Testis (tissue), 3 donors: Measurements from ENCODE around the gene ANXA10. TPM values are rescaled to one million over a fixed set of nuclear protein-coding genes. Genes with fewer than 3 reads are reported as not detected.

Experiments
- DNase-seq: peaks from one replicate; pipeline ENCODE4 v3.0.0-alpha.2; 2019
- H3K27ac ChIP-seq, 2 donors: fragments of 200-600 bp; sonication (generic); one replicate each; pipeline ENCODE4 v1.5.1; 2019
- H3K27me3 ChIP-seq: fragments of 200-600 bp; sonication (generic); one replicate; pipeline ENCODE4 v1.5.1; 2019
- H3K36me3 ChIP-seq: fragments of 200-600 bp; sonication (generic); one replicate; pipeline ENCODE4 v1.5.1; 2017; ENCODE audit warnings: low read depth; ENCODE audit errors: missing control alignments
- H3K4me1 ChIP-seq: fragments of 200-600 bp; sonication (generic); one replicate; pipeline ENCODE4 v1.5.1; 2019
- H3K4me3 ChIP-seq, 2 donors: fragments of 200-600 bp; sonication (generic); one replicate each; pipeline ENCODE4 v1.5.1; 2017 to 2019
- H3K9me3 ChIP-seq: fragments of 200-600 bp; sonication (generic); one replicate; pipeline ENCODE4 v1.5.1; 2017
- POLR2A ChIP-seq: fragments of 450-650 bp; IDR thresholded peaks from one replicate; pipeline ENCODE4 v1.6.1; 2017; ENCODE audit warnings: antibody characterized with exemption, mild to moderate bottlenecking, moderate library complexity
- WGBS, 2 donors: methylation state at CpG; one replicate each; pipeline ENCODE4 v1.1.5; 2018; 5-methylcytosine and 5-hydroxymethylcytosine counted together
- intact Hi-C: fragments of 100-400 bp; cut with DNase I; formaldehyde crosslinking; loops from one replicate; pipeline ENCODE4 v1.15.1; 2023; ENCODE audit warnings: low total_unique reads
- polyA plus RNA-seq: library from polyadenylated mRNA; stranded (reverse); fragments of 350-450 nt; fragmentation: Illumina TruSeq; extraction: RNeasy Lipid Tissue Mini Kit (QIAGEN cat#74804); gene quantifications from one replicate; pipeline ENCODE4 v1.2.3, GENCODE V29; 2014; ENCODE audit warnings: low read depth, low replicate concordance; ENCODE audit not compliant: insufficient read depth
- total RNA-seq, 2 donors: library from RNA; depleted of rRNA; stranded (reverse); fragments of >200 nt; gene quantifications; one replicate each; pipeline ENCODE4 v1.2.3, GENCODE V29; 2016
- TF ChIP-seq, protein P1 (sequence below), 3 experiments: fragments of 450-650 bp in 2 of 3; fragments of 200-600 bp in 1 of 3; sonication (generic) in 1 of 3; IDR thresholded peaks; one replicate each; pipeline ENCODE4 v1.5.1; 2016 to 2019; ENCODE audit warnings: antibody characterized with exemption in 3 of 3, mild to moderate bottlenecking in 2 of 3, moderate library complexity in 1 of 3

The ANXA10 gene
- total and polyA plus RNA-seq, 3 donors from 2014 or later, result 0.25 to 2.7 (median 0.71) TPM

DNA sequence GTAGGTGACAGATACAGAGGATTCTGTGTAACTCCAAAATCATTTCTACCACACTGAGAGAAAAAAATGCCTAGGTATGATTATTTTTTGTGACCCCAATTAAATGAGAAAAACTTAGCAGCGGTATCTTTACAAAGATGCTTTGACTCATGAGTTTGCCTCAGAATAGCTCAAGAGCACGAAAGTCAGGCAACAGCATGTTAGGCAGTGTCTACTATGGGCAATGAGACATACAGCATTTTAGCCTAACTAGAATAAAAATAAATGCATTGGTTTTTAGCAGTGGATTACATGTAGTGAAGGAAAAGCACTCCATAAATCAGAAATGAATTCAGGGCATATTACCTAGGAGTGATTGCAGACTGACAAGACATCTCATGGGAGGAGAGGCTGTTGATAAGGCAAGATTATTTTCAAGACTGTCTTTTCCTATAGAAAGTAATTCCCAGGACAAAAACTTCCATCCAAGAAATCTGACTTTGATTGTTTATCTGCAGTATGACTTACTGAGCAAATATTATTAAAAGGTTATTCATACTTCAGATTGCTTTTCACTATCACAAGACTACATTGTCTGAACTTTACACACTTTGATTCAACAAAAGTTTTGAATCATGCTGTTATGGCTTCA, 3.6 kb downstream of the ANXA10 start:
- TF ChIP-seq POLR2A, result no peak
- TF ChIP-seq, protein P1, sequence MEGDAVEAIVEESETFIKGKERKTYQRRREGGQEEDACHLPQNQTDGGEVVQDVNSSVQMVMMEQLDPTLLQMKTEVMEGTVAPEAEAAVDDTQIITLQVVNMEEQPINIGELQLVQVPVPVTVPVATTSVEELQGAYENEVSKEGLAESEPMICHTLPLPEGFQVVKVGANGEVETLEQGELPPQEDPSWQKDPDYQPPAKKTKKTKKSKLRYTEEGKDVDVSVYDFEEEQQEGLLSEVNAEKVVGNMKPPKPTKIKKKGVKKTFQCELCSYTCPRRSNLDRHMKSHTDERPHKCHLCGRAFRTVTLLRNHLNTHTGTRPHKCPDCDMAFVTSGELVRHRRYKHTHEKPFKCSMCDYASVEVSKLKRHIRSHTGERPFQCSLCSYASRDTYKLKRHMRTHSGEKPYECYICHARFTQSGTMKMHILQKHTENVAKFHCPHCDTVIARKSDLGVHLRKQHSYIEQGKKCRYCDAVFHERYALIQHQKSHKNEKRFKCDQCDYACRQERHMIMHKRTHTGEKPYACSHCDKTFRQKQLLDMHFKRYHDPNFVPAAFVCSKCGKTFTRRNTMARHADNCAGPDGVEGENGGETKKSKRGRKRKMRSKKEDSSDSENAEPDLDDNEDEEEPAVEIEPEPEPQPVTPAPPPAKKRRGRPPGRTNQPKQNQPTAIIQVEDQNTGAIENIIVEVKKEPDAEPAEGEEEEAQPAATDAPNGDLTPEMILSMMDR (IDR thresholded peaks at IDR 0.05), result no peak
- WGBS, 2 donors, result 89 to 90% methylated on average over 2 of the region's 2 CpGs
- no peaks in the 10 kb centered on the region for H3K9me3 ChIP-seq
- intact Hi-C loops, result no loop called here
- no peak for DNase-seq
- no peak overlapping the region for H3K4me3 ChIP-seq
- no peaks in the 10 kb centered on the region for H3K27me3 ChIP-seq
- no peak overlapping the region for H3K27ac ChIP-seq
- H3K4me1 ChIP-seq, result no peaks in the 10 kb centered on the region
- no peaks in the 10 kb centered on the region for H3K36me3 ChIP-seq

DNA sequence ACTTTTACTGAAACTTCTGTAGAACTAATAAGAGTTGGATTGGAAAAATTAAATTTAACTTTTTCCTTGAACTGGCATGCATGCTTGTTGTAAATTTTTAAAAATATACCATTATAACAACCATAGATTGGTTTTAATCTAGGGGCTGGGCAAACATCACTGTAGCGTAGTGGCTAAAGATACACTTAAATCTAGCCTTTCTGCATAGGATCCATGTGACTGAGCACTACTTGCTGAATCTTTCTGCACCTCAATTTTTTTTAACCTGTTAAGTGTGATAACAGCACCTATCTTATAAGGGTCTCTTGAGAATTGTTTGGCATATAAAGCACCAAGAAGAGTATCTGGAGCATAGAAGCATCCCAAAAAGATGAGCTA, 4.1 kb downstream of the ANXA10 start:
- Histone ChIP-seq H3K9me3 (no peaks in the 10 kb centered on the region), H3K27me3 (no peaks in the 10 kb centered on the region), H3K4me1 (no peaks in the 10 kb centered on the region), H3K36me3 (no peaks in the 10 kb centered on the region), H3K27ac (no peak overlapping the region), H3K4me3 (no peak overlapping the region)
- intact Hi-C loops, result no loop called here
- 96 to 100% methylated on average over 1 of the region's 1 CpG for WGBS, 2 donors
- DNase-seq, result no peak
- TF ChIP-seq POLR2A, result no peak
- TF ChIP-seq, protein P1 (IDR thresholded peaks at IDR 0.05), result no peak

DNA sequence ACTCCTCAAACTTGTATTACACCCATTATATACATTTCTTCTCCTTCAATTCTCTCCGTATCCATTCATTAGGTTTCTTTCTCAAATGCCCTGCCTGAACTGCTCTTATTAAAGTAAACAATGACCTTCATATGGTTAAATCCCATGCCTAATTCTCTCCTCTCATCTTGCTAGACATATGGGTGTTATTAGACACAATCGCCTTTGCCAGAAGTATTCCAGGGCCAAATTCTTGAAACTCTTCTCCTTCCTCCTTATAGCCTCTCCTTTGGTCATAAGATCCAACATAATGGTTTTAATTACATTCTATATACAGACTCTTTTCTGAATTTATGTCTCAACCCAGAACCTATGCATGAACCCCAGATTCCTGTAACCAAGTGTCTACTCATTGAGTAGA, 4.8 kb downstream of the ANXA10 start:
- intact Hi-C loops, result no loop called here
- H3K4me3 ChIP-seq, result no peak overlapping the region
- DNase-seq, result no peak
- H3K27me3 ChIP-seq, result no peaks in the 10 kb centered on the region
- 79 to 86% methylated on average over 2 of the region's 2 CpGs for WGBS, 2 donors
- H3K9me3 ChIP-seq, result no peaks in the 10 kb centered on the region
- no peaks in the 10 kb centered on the region for H3K4me1 ChIP-seq
- no peaks in the 10 kb centered on the region for H3K36me3 ChIP-seq
- H3K27ac ChIP-seq, result no peak overlapping the region
- TF ChIP-seq POLR2A, result no peak
- TF ChIP-seq, protein P1 (IDR thresholded peaks at IDR 0.05), result no peak

DNA sequence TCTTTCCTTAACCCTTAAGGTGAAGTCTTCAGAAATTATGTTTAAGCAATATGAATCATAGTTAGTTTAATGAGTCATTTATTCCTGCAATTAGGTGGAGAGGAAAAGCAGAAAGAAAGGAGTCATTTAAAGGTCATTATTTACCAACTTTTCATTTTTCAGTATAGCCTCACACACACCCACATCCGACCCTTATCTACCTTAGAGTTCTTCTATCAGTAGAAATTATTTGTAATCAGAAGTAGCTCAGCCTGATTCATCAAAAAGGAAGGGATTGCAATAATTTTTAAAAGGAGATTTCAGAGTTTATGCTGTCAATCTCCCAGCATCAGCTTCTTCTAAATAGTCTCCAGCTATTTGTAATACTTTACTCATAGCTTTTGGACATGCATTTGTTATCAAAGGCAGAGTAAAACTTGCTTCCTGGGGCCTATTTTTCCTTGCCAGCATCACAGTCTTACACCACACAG, 5.9 kb downstream of the ANXA10 start:
- TF ChIP-seq POLR2A, result no peak
- TF ChIP-seq, protein P1 (IDR thresholded peaks at IDR 0.05), result no peak
- no peaks in the 10 kb centered on the region for H3K4me1 ChIP-seq
- no peaks in the 10 kb centered on the region for H3K27me3 ChIP-seq
- no peaks in the 10 kb centered on the region for H3K36me3 ChIP-seq
- no peak for DNase-seq
- 56% methylated on average over 1 of the region's 1 CpG for WGBS, 2 donors
- H3K9me3 ChIP-seq, result no peaks in the 10 kb centered on the region
- H3K27ac ChIP-seq, result no peak overlapping the region
- intact Hi-C loops, result no loop called here
- H3K4me3 ChIP-seq, result no peak overlapping the region

DNA sequence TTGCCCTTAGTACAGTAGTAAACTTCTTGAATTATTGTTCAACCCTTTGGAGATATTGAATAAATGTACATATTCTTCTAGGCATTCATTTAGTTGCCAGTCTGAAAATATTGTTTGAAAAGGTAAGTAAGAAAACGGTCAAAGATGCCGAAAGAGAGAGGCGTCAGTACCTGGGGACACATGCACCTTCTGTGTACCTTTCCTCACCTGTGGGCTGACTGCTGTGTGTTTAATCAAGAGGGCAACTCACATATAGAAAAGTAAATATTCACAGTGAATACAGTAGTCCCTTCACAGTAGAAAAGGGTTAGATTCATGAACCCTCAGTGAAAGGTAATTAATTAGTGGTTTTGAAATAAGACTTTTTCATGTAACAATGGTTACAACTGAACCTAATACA, 6.9 kb downstream of the ANXA10 start:
- TF ChIP-seq, protein P1 (IDR thresholded peaks at IDR 0.05), result no peak
- TF ChIP-seq POLR2A, result no peak
- Histone ChIP-seq H3K27me3 (no peaks in the 10 kb centered on the region), H3K4me3 (no peak overlapping the region), H3K9me3 (no peaks in the 10 kb centered on the region), H3K4me1 (no peaks in the 10 kb centered on the region), H3K36me3 (no peaks in the 10 kb centered on the region), H3K27ac (no peak overlapping the region)
- intact Hi-C loops, result no loop called here
- no peak for DNase-seq
- 93 to 97% methylated on average over 3 of the region's 3 CpGs for WGBS, 2 donors
